WERI-Rb-1 (cell line): ENCODE results near the gene DCLRE1A.

ENCODE experiments used
- DNase-seq: peaks from one replicate; pipeline ENCODE4 v3.0.0-alpha.2; 2020
- H3K27ac ChIP-seq: fragments of 250-450 bp; sonication (Bioruptor Pico); 2 replicates; pipeline ENCODE4 v1.5.1; 2020; ENCODE audit warnings: mild to moderate bottlenecking, moderate library complexity
- H3K27me3 ChIP-seq: fragments of 250-450 bp; sonication (Bioruptor Pico); 2 replicates; pipeline ENCODE4 v1.5.1; 2021; ENCODE audit warnings: mild to moderate bottlenecking, low read depth, moderate library complexity; ENCODE audit not compliant: insufficient read depth, severe bottlenecking
- H3K36me3 ChIP-seq: fragments of 250-450 bp; sonication (Bioruptor Pico); 2 replicates; pipeline ENCODE4 v1.5.1; 2020; ENCODE audit warnings: mild to moderate bottlenecking, moderate library complexity
- H3K4me3 ChIP-seq: 2 replicates; pipeline ENCODE4 v1.5.1; 2011; ENCODE audit warnings: low read depth, mild to moderate bottlenecking, control low read depth, low read length
- H3K9me3 ChIP-seq: fragments of 250-450 bp; sonication (Bioruptor Pico); 2 replicates; pipeline ENCODE4 v1.5.1; 2021; ENCODE audit warnings: mild to moderate bottlenecking, moderate library complexity; ENCODE audit not compliant: severe bottlenecking
- CTCF ChIP-seq: IDR thresholded peaks from 2 replicates; pipeline ENCODE4 v1.5.1; 2011; ENCODE audit warnings: low read depth, mild to moderate bottlenecking, control low read depth, inconsistent platforms, low read length

Gene DCLRE1A

GRCh38 chr10:113879691-113880090 is 25.8 kb upstream of the DCLRE1A start:
- Histone ChIP-seq H3K36me3 (peaks cover 53% of the 10 kb centered on the region), H3K9me3 (no peaks in the 10 kb centered on the region), H3K4me3 (no peak overlapping the region), H3K27ac (no peak overlapping the region), H3K27me3 (no peaks in the 10 kb centered on the region)
- no peak for TF ChIP-seq CTCF
- no peak for DNase-seq

GRCh38 chr10:113876461-113876860 is 22.6 kb upstream of the DCLRE1A start:
- Histone ChIP-seq H3K27me3 (no peaks in the 10 kb centered on the region), H3K9me3 (no peaks in the 10 kb centered on the region), H3K4me3 (no peak overlapping the region), H3K36me3 (peaks cover 36% of the 10 kb centered on the region), H3K27ac (no peak overlapping the region)
- no peak for DNase-seq
- no peak for TF ChIP-seq CTCF

- no peaks in the 10 kb centered on the region for H3K27me3 ChIP-seq
- H3K4me3 ChIP-seq: no peak overlapping the region
- H3K27ac ChIP-seq: no peak overlapping the region
- no peaks in the 10 kb centered on the region for H3K9me3 ChIP-seq
- peaks cover 30% of the 10 kb centered on the region for H3K36me3 ChIP-seq
- TF ChIP-seq CTCF: no peak
- no peak for DNase-seq
Observed at GRCh38 chr10:113875212-113875611, 21.3 kb upstream of the DCLRE1A start.

GRCh38 chr10:113872139-113873030 is 18.5 kb upstream of the DCLRE1A start:
- TF ChIP-seq CTCF: no peak
- DNase-seq: no peak
- H3K36me3 ChIP-seq: peaks cover 14% of the 10 kb centered on the region

GRCh38 chr10:113869789-113870188 is 15.9 kb upstream of the DCLRE1A start:
- no peak for TF ChIP-seq CTCF
- Histone ChIP-seq H3K9me3 (no peaks in the 10 kb centered on the region), H3K4me3 (no peak overlapping the region), H3K27ac (no peak overlapping the region), H3K36me3 (peaks cover 3% of the 10 kb centered on the region; the same call in 1 of the 2 replicates), H3K27me3 (no peaks in the 10 kb centered on the region)
- no peak for DNase-seq

More at GRCh38 chr10:113872139-113873030, 18.5 kb upstream of the DCLRE1A start:
- Histone ChIP-seq H3K27ac (no peak overlapping the region), H3K4me3 (no peak overlapping the region), H3K9me3 (no peaks in the 10 kb centered on the region), H3K27me3 (no peaks in the 10 kb centered on the region)
